SHP77 treated with DMSO at 0.1 percent for 48 hours (cell line): ENCODE data around the gene ETF1.

Experiments
- DNase-seq: peaks from one replicate; lab custom pipeline; 2025; lab: John Stamatoyannopoulos, UW

Gene ETF1

DNA sequence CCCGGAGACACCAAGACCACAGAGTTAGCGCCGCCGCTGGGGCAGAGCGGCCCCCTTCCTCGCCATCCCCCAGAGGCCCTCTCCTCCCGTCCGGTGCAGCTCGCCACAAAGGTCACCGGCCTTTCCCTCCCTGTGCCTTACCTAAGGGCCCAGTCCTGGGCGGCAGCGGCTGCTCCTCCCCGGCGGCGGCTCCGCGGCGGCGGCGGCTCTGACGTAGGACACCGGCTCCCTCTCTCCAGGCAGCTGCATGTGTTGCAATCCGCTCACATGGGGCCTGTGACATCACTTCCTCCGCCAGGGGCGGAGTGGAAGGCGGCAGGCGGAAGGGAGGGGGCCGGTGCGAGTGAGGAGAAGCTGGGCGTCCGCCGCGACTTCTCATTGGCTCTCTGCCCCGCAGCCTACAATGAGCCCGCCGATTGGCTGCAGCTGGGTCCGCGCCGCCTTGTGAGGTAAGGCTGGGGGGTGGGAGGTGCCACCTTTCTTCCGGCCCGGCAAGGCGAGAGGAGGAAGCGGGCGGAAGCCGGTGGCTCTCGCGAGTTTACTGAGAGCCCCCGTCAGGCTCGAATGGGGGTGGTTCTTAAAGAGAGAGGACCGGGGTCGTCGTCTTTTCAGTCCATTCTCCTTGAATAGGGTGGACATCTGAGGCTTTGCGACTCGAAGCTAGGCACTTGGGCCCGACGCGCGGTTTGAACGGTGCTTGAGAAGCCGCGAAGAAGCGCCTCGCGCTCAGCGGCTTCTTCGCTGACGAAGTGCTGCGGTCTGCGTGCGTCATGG, at the start of gene ETF1:
Gene ETF1 (minus strand): TSS at position 281 of the 774 bp plus-strand sequence. CDS start 318 bp downstream, outside the sequence.
- DNase-seq: peak; percentile 99

DNA sequence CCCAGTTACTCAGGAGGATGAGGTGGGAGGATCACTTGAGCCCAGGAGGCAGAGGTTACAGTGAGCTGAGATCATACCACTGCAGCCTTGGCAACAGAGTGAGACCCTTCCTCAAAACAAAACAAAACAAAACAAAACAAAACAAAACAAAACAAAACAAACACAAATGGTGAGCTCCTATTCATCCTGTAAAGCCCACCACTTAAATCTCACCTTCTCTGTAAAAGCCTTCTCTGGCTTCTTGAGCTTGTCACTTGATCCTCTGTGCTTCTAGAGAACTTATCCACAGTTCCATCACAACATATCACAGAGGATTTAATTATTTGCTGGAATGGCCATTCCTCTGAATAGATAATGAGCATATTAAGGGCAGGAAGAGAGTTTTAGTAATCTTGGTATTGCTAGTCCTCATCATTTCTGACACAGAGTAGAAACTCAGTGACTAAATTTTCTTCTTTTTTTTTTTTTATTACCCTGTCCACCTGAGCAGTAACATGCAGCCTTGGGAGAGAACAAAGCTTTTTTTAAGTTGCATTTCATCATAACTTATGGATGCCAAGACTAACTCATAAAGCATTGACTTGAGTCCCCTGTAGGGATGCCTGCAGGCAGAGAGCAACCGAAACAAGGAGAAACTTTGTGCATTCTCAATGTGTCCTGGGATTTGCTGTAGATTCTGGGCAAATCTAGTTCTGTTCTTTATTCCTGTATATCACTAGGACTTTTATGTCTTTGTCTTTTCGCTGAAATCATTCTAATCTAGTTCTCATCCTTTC, 45.2 kb upstream of the ETF1 start:
- no peak for DNase-seq

DNA sequence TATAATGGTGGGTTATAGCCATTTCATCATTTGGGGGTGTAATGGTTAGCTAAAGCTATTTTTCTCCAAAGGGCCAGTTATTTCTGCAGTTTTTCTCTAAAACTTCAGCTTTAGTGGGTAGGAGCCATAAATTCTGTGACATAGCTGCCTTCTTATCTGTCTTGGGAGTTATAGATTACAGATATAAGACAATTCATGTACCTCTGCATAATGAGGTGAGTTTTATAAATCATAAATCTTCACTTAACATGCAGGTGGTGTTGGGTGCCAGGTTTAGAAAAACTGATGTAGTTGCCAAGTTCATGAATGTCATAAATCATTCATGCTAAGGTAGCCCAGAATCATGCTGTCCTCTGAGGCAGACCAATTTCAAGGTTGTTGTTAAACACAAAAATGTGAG, 42.1 kb upstream of the ETF1 start:
- DNase-seq: no peak

DNA sequence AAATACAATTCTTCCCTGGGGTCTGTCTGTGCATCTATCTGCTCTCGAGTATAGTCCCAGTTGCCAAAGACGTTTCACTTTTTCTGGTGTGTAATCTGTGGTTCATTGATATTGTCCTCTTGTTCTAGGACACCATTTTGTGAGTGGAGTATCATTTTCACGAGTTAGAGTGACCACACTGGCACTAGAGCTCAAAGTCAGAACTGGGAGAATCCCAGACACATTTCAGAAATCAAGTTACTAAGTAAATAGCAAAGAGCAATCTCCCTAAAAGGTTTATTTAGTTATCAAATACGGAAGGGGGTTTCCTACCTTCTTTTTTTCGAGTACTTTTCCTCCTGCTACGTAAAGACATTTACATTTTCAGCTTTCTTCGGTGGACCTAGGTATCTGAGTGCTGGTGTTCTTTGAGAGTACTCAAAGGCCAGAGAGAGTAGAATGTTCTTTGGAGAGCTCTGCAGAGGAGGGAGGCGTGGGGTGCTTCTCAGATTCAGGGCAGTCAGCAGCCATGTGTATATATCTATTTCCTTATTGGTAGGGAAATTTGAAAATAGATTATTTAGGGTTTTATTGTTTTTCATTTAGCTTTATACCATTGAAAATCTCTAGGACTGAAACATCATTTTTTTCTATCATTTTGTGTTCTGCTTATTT, 41.1 kb upstream of the ETF1 start:
- DNase-seq: no peak

DNA sequence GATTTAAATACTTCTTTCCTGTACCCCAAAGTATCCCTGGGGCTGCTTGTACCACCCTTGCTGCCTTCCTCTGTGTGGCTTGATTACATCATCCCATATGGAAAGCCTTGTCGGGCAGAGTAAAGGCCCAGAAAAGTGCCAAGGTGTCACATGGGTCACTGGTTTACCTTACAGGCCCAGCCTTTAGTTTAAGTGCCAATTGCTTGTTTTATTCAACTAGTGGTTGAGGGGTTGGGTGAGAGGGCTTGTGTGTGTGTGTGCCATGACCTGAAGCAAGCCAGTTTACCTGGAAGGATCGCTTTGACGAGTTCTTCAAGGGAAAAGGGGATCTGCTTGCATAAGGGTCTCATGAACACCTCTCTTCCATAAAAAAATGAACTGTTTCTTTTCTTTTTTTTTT, 39.9 kb upstream of the ETF1 start:
- no peak for DNase-seq

DNA sequence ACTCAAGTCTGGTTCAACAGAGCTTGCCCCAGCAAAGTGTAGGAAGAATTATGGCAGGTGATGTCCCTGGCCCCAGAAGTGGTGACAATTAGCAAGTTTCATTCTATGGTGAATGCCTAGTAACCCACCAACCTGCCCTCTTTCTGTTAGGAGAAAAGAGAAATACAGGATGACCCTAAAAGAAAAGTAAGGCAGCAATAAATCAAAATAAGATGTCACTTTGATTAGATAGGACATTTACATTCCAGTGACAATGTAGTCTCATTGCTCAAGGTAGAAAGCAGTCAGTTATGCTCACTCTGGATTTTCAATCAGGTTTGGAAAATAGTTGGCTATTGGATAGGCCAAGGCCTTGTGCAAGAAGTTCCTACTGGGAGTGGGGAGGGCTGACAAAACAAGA, 37.7 kb upstream of the ETF1 start:
- DNase-seq: no peak

DNA sequence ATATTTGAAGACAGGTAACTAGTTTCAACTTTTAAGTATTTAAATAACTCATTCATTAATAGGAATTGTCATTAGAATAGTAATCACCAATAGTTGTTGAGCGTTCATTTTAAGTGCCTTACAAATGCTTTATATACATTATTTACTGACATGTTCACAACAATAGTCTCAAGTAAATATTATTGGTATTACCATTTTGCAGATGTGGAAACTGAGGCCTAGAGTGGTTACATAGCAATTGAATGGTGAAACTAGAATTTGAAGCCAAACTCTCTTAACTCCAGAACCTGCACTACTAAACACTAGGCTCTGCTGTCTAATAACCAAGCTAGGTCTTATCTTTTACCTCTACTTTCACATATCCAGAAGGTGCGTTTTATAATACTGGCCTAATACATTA, 37.0 kb upstream of the ETF1 start:
- DNase-seq: no peak

DNA sequence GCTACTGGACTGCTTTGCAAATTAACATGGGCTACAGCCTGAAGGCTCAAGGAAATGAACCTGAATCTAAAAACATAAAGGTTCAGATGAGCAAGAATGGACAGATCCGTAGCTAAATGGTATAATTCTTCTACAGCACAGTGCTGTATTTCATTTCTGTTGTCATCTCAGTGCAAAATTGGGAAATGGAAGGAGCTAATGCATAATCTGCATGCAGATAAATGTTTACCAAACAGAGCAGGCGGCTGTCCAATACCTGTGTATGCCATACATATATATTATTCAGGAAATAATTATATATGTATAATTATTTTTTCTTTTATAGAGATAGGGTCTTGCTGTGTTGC, 36.5 kb upstream of the ETF1 start:
- DNase-seq: no peak

DNA sequence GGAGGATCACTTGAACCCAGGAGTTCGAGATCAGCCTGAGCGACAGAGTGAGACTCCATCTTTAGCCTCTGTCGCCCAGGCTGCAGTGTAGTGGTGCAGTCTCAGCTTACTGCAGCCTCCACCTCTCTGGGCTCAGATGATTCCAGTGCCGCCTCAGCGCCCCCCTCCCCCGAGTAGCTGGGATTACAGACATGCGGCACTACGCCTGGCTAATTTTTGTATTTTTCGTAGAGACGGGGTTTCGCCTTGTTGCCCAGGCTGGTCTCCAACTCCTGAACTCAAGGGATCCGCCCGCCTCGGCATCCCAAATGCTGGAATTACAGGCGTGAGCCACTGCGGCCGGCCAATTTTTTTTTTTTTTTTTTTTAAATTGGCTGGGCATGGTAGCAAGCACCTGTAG, 34.4 kb upstream of the ETF1 start:
- DNase-seq: no peak

DNA sequence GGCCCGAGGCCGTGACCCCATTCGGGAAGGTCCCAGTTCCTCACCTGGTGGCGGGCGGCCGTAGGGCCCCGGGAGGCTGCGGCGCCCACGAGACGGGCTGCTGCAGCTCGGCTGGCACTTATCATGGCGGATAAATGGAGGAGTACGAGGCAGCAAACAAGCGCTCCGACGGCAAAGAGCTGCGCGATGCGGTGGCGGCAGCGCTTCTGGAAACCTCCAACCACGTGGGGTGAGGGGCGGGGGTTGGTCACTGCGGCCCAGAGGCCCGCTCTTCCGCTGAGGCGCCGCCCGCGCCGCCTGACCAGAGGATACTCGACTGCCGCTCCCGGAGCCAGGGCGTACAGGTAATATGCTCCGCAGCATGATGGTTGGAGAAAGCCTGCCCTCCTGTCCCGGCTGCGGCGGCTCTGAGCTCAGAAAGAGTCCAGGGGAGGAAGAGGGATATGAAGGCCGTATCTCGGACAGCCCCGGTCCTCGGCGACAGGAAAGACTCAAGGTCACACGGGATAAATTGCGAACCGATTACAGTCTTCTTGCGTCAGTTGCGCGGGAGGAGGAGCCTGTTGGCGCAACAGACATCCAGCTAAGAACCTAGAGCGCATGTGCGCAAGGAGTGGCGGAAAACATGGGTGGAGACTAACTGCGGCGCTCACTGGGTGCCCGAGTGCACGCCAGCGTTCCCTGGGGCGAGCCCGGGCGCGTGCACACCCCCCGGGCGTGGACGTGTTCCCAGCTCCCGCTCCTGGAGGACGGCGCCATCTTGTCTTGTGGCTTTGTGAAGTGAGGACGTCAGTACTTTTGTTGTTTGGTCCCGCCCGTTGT, 32.4 kb upstream of the ETF1 start, which contains the start of gene HSPA9:
Gene HSPA9 (minus strand): TSS at position 208 of the 822 bp plus-strand sequence. CDS start 83 bp downstream, at position 125.
- peak; percentile 99 for DNase-seq

DNA sequence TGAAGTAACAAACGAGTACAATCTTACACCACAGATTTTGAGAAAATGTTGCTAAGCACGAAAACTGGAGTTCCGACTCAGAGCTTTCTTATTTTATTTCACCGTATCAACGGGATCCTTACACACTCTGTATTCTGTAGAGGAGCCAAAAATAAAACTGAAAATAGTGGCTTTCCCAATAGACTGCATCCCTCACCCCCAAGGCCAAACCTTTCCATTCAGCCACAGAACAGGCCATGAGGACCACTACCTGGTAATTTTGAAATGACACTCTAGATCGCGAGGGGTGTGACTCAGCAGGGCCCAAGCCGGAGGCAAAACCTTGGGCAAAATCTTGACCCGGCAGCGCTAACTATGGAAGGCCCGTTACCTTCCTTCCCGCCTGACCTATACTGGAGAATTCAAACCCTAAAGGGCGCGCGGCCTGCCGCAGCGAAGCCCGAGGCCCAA, 31.7 kb upstream of the ETF1 start:
- DNase-seq: no peak

DNA sequence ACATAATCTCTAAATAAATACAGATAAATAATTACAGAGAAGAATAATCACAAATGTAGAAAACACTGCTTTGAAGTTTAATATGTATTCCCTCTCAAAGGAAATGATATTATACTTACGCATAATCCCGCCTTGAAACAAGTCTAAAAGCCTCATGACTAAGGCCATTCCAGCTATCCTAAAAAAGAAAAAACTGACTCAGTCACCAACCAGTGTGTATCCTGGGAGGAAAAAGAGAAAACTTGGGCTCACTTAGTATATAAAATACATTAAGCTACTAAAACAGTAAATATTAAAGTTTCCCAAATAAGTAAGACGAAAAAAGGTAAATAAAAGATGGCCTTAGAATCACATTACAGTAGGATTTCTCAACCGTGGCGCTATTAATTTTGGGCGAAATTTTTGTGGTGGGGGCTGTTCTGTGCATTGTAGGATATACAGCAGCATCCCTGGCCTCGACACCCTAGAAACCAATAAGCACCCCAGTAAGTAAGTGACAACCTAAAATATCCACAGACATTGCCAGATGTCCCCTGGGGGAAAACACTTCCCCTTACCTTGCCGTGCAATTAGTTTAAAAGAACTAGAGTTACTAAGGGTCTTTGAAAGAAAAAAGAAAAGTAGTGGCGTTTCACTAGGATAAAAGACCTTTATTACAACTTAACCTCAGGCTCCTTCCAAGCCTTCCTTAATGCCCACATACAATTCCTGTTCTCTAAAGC, 31.1 kb upstream of the ETF1 start:
- DNase-seq: no peak

DNA sequence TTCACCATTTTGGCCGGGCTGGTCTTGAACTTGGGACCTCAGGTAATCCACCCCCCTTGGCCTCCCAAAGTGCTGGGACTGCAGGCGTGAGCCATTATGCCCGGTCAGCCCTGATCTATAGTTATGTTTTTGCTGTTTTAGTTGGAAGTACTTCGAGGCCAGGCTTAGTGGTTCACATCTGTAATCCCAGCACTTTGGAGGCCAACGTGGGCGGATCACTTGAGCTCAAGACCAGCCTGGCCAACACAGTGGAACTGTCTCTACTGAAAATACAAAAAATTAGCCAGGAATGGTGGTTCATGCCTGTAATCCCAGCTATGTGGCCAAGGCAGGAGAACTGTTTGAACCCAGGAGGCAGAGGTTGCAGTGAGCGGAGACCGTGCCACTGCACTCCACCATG, 30.2 kb upstream of the ETF1 start:
- DNase-seq: no peak

DNA sequence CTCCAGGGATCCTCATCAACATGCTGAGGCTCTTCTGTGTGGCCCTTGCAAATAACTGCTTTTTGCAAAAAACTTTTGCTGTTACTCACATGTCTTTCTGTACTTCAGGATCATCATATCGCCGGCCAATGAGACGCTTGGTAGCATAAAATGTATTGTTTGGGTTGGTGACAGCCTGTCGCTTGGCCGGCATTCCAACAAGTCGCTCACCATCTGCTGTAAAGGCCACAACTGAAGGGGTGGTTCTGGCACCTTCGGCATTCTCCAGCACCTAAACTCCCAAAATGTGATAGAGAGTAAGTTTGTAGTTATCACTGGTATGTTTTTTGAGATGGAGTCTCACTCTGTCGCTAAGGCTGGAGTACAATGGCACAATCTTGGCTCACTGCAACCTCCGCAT, 27.8 kb upstream of the ETF1 start:
- DNase-seq: no peak

DNA sequence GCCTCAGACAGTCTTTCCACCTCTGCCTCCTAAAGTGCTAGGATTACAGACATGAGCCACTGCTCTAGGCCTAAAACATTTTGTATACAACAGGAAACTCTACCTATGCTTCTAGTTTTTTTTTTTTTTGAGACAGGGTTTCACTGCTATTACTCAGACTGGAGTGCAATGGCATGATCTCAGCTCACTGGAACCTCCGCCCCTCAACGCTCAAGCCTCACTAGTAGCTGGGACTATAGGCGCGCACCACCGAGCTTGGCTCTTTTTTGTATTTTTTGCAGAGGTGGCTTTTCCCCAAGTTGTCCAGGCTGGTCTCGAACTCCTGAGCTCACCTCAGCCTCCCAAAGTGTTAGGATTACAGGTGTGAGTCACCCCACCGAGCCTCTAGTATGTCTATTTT, 26.7 kb upstream of the ETF1 start:
- DNase-seq: no peak

DNA sequence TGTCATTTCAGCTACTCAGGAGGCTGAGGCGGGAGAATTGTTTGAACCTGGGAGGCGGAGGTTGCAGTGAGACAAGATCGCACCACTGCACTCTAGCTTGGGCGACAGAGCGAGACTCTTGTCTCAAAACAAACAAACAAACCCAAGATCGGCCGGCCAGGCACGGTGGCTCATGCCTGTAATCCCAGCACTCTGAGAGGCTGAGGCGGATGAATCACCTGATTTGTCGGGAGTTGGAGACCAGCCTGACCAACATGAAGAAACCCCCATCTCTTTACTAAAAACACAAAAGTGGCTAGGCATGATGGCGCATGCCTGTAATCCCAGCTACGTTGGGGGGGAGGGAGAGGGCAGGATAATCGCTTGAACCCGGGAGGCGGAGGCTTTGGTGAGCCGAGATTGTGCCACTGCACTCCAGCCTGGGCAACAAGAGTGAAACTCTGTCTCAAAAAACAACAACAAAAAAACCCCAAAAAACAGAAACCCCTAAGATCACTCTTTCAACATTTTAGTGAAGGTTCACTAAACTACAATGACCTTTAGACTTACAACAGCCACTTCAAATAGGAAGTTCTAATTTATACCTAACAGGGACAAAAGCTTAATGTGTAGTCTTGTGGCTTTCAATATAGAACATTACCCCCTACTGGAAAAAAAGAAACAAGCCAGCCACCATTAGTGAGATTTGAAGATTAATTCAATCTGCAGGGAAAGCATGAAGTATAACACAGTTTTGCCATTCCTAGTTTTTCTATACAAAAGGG, 25.2 kb upstream of the ETF1 start:
- DNase-seq: no peak

DNA sequence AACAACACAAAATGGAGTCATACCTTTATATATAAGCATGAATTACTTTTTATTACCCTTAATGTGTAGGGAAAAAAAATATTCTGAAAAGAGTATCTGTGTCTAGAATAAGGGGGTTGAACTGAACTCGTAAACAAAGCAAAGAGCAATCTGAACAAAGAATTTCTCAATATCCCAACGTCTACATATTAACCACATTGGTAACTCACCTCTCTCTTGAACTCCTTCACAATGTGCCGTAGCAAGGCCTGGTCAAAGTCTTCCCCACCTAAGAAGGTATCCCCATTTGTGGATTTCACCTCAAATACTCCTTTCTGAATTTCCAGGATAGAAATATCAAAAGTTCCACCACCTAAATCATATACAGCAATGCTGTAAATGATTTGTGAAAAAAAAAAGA, 23.8 kb upstream of the ETF1 start:
- DNase-seq: no peak

DNA sequence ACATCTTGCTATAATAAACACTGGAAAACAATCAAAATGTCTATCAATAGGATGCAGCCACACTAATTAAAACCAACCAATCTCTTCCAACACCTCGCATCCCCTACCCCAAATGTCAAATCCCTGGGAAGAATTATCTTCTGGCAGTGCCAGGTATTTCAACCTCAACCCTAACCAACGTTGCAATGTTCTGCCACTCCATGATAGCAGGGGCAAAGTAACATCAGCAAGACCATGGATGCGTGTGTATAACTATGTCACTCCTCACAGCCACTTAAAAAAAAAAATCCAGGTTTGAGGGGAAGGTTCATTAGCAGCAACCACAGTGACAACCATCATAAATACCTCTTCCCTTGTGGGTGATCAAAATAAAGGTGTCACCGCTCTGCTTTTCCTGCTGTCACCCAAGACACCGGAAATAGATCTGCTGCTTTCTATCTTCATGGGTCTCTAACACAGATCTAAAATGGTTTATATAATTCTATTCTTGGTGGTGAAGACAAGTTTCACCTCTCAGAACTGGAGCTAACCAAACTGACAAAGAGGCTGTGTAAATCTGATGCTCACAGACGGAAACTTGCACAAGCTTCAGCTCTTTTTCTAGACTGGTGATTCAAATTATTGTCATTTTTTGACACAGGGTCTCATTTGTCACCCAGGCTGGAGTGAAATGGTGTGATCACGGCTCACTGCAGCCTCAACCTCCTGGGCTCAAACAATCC, 22.2 kb upstream of the ETF1 start:
- no peak for DNase-seq

DNA sequence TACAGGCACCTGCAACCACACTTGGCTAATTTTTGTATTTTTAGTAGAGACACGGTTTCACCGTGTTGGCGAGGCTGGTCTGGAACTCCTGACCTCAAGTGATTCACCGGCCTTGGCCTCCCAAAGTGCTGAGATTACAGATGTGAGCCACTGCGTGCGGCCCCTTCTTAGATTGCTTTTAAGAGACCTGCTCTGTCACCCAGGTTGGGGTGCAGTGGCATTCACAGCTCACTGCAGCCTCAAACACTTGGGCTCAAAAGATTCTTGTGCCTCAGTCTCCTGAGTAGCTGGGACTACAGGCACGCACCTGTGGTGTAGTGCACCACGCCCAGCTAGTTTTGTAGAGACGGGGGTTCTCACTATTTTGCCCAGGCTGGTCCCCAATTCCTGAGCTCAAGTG, 21.2 kb upstream of the ETF1 start:
- no peak for DNase-seq
